NOMO-1 treated with DMSO at 0.1 percent for 48 hours (cell line): ENCODE data around the gene DIS3L2.

Source experiments
- DNase-seq: peaks from one replicate; lab custom pipeline; 2025; ENCODE audit not compliant: unreplicated experiment; lab: John Stamatoyannopoulos, UW

DIS3L2 gene

GRCh38 chr2:231961349-231962166, at the start of gene DIS3L2:
DIS3L2 (plus strand) TSS chr2:231961713; CDS start chr2:232014928, 53,215 bp downstream.
- DNase-seq, result peak; percentile 82

GRCh38 chr2:231914077-231914690, 47.3 kb upstream of the DIS3L2 start:
- DNase-seq, result no peak

- no peak for DNase-seq
Observed at GRCh38 chr2:231917280-231918066, 44.0 kb upstream of the DIS3L2 start.

GRCh38 chr2:231918501-231919330, 42.8 kb upstream of the DIS3L2 start:
- no peak for DNase-seq

GRCh38 chr2:231919341-231920035, 42.0 kb upstream of the DIS3L2 start:
- DNase-seq, result no peak

GRCh38 chr2:231920366-231920765, 41.1 kb upstream of the DIS3L2 start:
- no peak for DNase-seq

GRCh38 chr2:231920795-231921194, 40.7 kb upstream of the DIS3L2 start:
- DNase-seq, result no peak

- DNase-seq, result no peak
Observed at GRCh38 chr2:231922311-231923009, 39.1 kb upstream of the DIS3L2 start.

GRCh38 chr2:231923010-231923344, 38.5 kb upstream of the DIS3L2 start:
- no peak for DNase-seq

- DNase-seq, result no peak
Observed at GRCh38 chr2:231923951-231924888, 37.3 kb upstream of the DIS3L2 start.

GRCh38 chr2:231924889-231925275, 36.6 kb upstream of the DIS3L2 start:
- DNase-seq, result no peak

- peak; percentile 61 for DNase-seq
Observed at GRCh38 chr2:231925303-231926179, 36.0 kb upstream of the DIS3L2 start.

- peak; percentile 52 for DNase-seq
Observed at GRCh38 chr2:231926180-231926741, 35.3 kb upstream of the DIS3L2 start, which contains the start of gene NPPC. NPPC (minus strand) TSS chr2:231926396; CDS start chr2:231926249, 147 bp downstream.

- DNase-seq, result peak; percentile 46
Observed at GRCh38 chr2:231926761-231927565, 34.5 kb upstream of the DIS3L2 start.

GRCh38 chr2:231927566-231927890, 34.0 kb upstream of the DIS3L2 start:
- DNase-seq, result no peak

GRCh38 chr2:231928481-231928880, 33.0 kb upstream of the DIS3L2 start:
- no peak for DNase-seq
